GM18519 (cell line): ENCODE measurements around the gene SLC40A1.
A peak's percentile ranks its signal among the peaks of the same experiment; 100 is the strongest.

Experiments
- ATAC-seq: cut with Tn5 transposase; IDR thresholded peaks from one replicate; pipeline ENCODE4 v1.9.1; 2021; ENCODE audit warnings: mild to moderate bottlenecking, moderate library complexity; ENCODE audit not compliant: unreplicated experiment, low FRiP score

SLC40A1 gene

GRCh38 chr2:189542145-189542882, 38.3 kb downstream of the SLC40A1 start:
- ATAC-seq: no peak

DNA sequence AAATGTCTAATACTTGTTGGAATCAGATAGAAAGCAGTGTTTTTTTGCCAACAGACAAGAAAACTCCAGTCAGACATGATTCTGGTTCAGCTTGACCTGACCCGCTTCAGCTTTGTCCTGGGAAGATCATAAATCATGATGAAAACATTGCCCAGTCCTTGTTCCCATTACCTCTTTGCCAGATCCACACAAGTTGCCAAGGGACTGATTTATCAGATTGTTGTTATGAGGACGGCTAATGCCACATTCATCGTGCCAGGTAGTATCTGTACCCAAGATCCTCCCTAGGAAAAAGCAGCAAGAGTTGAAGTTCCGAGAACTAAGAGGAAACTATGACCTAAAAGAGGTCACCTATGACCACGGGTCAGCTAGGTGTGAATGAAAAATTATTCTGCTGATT, 39.0 kb downstream of the SLC40A1 start:
- no peak for ATAC-seq

DNA sequence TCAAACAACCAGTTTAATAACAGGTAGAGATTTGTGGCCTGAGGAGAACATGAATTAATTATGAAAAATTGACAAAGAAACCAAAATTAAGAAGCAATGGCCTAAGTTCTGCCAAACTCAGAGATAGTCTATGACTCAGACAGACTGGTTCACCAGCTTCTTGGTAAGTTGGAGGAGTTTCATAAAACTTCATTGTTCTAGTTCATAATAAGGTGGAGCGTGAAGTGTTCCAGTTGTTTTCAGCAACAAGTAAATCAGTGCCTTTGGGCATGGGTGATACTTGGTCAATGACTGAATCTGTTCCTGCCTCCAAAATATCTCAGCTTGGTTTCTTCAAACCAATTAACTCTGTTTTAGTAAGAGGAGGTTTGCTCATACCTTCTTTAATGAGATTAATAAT, 40.0 kb downstream of the SLC40A1 start:
- no peak for ATAC-seq

DNA sequence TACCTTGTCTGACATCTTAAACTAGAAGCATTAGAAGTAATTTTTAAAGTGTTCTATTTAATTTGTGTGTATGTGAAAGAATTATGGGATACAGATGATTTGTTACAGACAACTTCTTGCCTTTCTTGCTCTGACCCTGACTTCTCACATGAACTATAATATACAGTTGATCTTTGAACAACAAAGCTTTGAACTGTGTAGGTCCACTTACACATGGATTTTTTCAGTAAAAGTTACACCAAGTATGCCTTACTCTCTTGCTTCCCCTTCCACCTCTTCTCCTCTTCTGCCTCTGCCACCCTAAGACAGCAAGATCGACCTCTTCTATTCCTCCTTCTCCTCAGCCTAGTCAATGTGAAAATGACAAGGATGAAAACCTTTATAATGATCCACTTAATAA, 42.2 kb downstream of the SLC40A1 start:
- no peak for ATAC-seq

DNA sequence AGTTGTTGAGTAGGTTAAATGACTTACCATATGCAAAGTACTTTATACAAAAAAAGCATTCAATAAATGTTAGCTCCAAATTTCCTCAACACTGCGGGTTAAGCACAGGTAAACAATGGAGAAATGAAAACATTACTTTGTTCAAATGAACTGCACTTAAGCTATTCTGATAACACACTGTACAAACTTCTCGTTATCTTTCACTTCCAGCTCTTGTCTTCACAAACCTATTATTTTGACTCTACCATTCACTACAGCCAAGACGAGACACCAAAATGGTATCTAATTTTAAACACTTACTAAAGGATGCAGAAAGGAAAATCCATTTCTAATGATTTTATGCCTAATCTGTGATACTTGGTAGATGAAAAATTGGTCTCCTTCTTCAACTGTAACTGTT, 43.8 kb downstream of the SLC40A1 start:
- no peak for ATAC-seq

DNA sequence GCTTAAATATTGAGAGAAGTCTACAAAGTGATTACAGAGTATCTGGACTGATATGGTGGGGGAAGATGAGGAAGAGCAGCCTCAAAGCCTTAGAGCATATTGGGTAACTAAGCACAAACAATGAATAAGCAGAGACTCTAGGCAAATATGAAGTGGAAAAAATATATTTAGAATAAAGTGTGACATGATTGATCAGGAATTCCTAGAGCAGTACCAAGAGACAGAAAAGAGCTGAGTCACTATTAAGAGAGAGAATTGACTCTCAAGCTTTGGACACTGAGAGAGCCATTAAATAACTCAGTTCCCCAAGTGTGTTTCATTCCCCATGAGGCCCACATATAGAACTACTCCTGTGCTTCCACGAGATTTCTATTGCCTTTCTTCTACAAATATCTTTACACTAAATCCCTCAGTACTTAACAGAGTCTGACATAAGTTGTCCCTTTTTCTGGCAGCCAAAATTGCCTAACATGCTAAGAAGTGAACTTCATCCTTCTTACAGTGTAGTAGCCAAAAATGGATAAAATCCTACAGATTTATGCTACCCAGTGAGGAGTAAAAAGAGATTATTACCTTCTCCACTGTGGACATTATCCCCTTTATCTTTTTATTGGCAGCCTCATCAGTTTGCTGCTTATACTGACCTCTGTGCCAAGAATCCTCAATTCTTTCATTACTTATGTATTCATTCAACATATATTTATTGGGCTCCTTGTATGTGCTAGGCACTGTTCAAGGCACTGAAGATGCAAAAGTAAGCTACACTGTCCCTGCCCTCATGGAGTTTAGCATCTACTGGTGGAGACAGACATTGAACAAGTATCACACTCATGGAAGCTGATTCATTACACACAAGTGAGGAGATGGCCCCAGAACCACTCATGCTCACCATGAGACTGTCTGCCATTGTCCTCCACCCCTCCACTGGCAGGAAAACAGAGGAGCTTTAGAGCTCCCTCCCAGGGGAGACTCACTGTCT, 45.4 kb downstream of the SLC40A1 start:
- no peak for ATAC-seq

GRCh38 chr2:189533288-189534035, 47.1 kb downstream of the SLC40A1 start:
- ATAC-seq: no peak

GRCh38 chr2:189530965-189531637, 49.5 kb downstream of the SLC40A1 start:
- no peak for ATAC-seq

DNA sequence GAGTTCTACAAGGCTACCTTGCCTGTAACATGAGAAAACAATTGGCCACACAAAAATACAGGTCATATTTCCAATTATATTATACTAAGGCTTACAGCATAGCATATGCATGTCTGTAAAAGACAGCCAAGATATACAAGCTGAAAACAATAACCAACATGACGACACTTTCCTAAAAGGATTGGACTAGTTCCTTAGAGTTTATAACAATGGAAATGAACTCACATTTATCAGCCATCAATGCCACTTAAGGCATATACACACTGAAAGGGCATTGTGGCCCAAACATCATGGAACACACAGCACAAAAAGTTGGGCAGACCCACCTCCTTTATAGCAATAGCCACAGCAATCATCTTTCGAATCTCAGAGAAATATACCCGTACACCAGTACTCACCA, 52.0 kb downstream of the SLC40A1 start:
- no peak for ATAC-seq

- no peak for ATAC-seq
These were observed 52.6 kb downstream of the SLC40A1 start for GRCh38 chr2:189527812-189528592.

DNA sequence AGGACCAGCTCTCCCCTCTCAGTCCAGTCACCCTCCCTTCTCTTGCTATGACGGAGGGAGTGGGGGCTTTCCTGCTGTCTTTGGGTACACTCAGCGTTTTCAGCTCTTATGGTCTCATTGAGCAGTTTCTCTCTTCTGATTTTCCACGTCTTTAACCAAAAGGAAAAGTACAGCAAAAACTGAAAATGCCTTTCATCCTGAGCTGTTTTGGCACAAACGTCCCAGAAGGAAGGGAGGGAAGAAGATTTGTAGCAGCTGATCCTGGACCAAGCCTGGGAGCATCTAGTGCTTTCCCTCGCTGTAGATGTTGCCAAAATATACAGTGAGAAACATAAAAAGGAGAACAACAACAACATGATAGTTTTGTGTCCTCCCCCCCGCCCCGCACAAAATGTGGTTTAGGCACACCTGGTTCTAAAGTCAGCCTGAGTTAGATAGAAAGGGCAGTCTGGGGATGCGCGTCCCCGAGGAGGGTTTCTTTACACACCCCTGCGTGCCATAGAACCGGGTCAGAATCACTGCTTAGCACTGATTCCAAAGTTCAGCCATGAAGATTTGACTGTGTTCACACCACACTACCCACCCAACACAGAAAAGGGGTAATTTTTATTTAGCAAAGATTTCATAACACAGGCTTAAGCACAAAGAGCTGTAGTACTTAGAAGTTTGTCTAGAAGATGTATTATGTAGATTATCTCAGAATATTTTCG, 53.4 kb downstream of the SLC40A1 start:
- no peak for ATAC-seq

DNA sequence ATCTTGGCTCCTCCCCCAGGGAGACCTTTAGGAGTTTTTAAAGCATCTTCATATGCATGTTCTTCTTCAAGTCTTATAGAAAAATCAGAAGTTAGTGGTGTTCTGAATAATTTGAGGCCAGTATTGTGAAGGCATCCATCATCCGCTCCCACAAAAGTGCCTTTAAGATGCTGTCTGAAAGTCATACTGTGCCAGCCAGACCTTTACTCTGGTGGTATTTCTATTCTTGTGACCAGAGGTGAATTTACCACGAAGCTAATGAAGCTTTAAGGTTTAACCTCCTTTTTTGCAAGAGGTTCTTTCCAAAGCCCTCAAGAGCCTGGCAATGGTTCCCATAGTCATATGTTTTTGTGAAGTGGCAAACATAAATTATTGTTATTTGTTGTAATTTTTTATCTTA, 54.3 kb downstream of the SLC40A1 start:
- ATAC-seq: no peak

- no peak for ATAC-seq
These were observed 55.8 kb downstream of the SLC40A1 start for GRCh38 chr2:189524746-189525145.

DNA sequence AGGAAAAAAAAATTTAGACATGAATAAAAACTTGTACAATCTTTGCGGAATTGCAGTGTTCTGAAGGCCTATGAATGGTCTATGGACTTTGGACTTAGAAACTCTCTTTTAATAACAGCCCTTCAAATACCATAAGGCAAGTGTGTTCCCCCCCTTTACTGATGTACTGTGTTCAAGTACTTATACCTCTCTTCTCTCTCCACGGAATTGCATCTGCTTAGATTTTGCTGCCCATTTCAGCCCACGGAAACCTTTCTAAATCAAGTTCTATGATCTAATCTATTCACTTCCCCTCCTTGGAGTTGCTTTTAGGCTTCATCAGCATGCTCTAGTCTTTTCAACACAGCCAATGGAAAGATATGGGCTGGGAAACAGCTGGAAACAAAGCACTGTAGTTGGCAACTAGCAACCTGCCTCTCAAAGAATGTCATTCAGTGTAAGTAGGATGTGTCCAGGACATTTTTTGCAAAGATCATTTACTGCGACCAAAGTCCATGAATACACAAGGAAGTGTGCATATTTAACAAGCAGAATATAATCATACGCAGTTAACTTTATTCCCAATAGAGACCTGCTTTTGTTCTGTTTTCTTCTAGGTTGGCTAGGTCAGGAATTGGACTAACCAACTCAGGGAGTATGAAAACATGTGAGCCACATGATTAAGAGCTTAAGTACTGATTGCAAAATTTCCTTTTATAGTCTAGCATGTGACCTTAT, 58.0 kb downstream of the SLC40A1 start:
- no peak for ATAC-seq

DNA sequence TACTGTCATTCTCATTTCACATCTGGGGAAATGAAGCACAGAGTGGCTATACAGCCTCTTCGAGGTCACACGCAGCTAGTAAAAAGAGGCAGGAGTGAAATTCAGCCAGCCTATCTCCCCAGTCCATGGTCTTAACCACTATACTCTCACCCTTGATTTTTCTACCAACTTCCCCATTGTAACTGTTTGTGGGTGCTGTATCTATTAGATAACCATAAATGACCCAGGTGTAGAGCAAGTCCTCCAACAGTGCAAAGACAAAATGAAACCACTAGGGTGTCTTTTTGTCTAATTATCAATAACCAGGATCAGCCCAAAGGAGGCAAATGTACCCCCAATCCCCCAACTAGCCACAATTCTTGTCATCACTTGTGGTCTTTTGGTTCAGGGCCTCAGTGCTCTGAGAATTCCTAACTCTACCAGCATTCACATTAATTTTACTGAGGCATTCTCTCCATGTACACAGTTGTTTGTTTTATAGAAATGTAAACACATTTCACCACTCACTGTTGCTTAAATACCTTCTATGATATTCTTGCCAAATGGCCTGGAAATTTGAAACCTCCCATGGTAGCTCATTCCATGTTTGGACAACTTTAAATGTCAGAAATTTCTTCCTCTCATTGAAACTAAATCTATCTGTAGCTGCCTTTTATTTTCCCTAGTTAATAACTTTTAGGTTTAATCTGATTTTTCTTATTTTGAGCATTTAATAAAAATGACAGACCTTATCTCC, 58.7 kb downstream of the SLC40A1 start:
- ATAC-seq: peak; percentile 57

DNA sequence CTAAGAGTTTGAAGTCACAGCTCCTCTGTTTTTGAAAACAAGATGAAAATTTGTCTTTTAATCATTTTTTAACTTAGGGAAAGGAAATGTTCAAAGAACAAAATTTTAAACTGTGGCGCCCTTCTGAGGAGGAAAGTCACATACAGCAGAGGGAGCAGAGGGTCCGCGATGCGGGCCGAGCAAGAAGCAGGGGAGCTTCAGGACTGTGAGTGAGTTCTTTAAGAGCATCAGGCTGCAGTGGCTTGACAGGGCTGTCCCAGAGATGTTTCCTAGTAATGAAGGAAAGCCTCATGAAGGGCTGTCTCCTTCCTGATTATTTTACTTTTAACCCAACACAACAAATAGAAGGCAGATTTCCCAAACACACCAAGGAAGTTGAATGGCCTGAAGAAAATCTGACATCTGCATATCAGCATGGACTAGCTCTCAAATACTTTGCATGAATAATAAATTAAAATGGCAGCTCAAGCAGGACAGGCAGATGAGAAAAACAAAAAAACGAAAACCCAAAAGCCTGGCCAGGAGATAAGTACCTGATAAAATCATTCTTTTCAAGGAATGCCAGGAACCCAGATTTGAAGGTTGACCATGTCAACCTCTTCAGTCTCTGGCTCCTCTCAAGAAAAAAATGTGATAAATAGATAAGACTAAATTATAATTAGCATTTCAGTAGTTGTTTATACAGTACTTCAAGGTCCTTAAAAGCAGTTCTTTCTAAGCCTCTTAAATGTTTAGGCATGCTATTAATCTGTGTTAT, 60.8 kb downstream of the SLC40A1 start:
- no peak for ATAC-seq
